ENCODE results near the gene CYP2R1.

DNA sequence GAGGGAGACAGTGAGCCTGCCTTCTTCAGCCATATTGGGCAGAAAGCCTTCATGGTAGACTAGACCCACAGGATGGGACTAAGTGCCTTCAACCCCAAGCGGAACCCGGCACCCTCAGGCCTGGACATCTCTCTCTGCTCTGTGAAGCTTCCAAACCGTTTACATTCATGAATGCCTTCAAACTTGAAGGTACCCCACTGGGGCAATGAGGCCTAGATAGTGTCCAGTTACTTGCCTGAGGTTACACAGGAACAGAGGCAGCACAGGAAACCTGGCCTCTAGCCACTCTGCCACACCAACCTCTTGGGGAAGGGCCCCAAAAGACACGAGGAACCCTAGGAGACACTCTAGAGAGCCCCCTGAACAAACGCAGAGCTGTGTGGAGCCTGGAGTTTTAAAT is 14.5 kb upstream of the CYP2R1 start:
- TF ChIP-seq CTCF (IDR thresholded peaks at IDR 0.05; ENCODE audit: insufficient read depth, low read length, poor library complexity, severe bottlenecking), result no peak
- no peak for TF ChIP-seq EZH2phosphoT487 (conservative IDR thresholded peaks at IDR 0.05; ENCODE audit: low read length)

Data from SU-DHL-6 (cell line).